Activated CD4-positive, alpha-beta T cell treated with anti-CD3 and anti-CD28 coated beads, Interleukin-2, amount 50 U/mL, for 16 hours (primary cell): ENCODE data around the gene PRPF31.

Source experiments
- DNase-seq: peaks from one replicate; pipeline ENCODE4 v3.0.0-alpha.2; 2020

PRPF31 gene

DNA sequence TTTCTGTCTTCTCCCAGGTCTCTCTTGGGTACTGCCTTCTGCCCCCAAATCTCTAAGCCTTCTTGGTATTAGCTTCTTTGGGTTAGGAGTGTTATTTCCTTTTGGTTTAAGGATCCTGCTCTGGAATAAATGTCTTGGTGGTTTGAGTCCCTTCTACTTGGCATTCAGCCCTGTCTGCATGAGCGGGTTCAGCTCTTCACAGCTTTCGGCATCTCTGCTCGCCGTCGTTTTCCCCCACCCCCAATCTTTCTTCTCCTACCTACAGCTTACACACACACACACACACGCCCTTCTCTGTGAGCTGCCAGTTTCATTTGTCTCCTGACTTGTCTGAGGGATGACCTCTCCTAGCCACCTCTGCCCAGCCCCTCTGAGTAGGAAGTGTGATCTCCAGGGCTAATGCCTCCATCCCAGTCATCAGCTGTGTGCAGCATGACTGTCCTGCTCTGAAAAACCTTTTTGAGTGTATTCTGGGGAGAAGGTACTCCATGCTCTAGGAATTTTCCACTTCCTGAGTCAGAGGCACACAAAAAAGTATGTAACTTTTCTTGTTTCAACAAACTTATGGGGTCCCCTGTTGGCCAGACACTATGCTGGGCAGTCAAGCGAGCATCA lies 26.7 kb downstream of the PRPF31 start:
- DNase-seq = no peak

DNA sequence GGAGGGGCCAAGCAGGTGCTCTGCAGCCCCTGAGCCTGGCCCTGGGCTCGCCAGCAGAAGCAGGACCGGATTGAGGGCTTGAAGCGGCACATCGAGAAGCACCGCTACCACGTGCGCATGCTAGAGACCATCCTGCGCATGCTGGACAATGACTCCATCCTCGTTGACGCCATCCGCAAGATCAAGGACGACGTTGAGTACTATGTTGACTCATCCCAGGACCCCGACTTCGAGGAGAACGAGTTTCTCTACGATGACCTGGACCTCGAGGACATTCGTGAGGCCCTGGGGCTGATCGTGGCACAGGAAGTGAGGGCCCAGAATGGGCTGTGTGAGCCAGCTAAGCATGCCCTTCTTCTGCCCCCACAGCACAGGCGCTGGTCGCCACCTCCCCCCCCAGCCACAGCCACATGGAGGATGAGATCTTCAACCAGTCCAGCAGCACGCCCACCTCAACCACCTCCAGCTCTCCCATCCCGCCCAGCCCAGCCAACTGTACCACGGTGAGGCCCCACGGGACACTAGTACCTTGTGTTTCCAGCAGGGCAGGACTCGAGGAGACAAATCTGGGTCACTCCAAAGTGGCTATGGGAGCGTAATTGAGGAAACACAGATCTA lies 30.1 kb downstream of the PRPF31 start:
- DNase-seq = no peak

DNA sequence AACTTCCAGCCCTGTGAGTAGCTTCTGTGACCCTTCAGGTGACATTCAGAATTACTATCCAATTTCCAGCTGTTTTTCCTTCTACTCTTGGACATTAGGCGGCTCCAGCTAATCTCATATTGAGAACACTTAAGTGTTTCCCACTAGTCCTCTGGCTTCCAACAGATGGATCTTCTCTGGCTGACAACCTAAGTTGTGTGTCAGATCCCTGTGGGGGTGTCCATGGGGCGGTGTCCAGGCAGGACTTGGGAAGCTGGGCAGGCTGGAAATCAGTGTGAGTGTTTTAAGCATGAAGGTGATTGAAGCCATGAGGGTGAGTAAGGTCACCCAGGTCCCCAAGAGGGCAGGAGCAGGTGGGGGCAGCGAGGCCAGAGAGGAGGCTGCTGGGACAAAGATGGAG lies 32.1 kb downstream of the PRPF31 start:
- no peak for DNase-seq

DNA sequence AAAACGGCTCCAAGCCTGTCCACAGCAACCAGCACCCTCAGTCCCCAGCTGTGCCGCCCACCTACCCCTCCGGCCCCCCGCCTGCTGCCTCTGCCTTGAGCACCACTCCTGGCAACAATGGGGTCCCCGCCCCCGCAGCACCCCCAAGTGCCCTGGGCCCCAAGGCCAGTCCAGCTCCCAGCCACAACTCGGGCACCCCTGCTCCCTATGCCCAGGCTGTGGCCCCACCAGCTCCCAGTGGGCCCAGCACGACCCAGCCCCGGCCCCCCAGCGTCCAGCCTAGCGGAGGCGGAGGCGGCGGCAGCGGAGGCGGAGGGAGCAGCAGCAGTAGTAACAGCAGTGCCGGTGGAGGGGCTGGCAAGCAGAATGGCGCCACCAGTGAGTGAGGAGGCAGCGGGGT lies 32.6 kb downstream of the PRPF31 start:
- DNase-seq = no peak

DNA sequence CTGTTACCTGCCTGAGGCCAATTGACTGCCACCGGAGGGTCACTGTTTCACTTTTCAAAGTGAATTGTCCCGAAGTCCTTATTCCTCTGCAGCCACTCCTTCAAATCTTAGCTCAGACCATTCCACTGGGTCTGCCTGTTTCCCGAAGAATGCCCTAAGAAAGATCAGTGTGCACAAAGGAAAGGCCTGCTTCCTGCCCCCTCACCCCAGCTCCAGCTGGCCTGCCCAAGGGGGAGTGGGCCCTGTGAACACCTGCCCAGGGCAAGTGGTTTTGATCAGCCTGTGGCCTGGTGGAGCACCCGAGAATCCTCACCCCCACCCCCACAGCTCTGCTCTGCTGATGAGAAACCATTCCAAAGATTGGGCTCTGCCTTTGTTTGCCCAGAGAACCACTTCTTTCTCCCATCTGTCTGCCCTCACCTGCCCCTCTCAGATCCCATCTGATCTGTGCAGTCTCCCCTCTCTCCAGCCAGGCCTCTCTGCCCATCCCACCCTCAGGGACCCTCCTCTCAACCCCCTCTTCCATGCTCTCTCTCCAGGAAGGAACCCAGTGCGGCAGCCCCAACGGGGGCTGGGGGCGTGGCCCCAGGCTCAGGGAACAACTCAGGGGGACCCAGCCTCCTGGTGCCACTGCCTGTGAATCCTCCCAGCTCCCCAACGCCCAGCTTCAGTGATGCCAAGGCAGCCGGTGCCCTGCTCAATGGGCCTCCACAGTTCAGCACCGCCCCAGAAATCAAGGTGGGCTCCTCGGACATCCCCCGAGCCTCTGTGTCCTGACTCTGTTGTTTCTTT lies 33.7 kb downstream of the PRPF31 start:
- DNase-seq = no peak

DNA sequence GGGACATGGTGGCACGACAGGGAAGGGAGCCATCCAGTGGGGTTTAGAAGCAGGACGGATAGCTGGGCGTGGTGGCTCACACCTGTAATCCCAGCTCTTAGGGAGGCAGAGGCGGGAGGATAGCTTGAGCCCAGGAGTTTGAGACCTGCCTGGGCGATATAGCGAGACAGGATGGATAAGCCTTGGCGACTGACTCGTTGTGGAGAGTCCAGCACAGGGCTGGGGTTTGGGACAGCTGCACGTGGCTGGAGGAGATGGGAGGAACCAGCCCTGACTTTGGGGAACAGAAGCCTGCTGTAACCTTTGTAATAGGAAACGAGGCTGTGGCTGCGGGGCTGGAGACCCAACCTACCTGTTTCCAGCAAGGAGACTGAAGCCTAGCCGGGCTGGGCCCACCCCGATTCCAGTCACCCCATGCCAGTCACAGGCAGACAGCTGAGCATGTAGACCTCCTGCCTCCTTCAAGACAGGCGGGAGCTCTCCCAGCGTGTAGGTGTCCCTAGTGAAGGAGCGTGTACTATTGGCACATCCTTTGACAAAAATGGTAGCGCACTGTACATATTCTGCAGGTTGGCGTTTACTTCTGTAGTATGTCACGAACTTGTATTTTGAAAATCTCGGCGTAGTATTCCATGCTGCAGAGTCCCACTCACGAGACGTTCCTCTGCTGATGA lies 35.9 kb downstream of the PRPF31 start:
- no peak for DNase-seq

DNA sequence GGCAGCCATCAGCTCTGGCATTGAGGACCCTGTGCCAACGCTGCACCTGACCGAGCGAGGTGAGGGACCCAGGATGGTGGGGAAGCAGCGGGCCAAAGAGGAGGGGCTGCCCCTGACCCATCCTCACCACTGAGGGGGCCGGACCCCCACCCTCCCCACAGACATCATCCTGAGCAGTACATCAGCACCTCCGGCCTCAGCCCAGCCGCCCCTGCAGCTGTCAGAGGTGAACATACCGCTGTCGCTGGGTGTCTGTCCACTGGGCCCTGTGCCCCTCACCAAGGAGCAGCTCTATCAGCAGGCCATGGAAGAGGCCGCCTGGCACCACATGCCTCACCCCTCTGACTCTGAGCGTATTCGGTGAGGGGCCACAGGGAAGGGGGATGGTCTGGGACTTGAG lies 36.7 kb downstream of the PRPF31 start:
- no peak for DNase-seq

DNA sequence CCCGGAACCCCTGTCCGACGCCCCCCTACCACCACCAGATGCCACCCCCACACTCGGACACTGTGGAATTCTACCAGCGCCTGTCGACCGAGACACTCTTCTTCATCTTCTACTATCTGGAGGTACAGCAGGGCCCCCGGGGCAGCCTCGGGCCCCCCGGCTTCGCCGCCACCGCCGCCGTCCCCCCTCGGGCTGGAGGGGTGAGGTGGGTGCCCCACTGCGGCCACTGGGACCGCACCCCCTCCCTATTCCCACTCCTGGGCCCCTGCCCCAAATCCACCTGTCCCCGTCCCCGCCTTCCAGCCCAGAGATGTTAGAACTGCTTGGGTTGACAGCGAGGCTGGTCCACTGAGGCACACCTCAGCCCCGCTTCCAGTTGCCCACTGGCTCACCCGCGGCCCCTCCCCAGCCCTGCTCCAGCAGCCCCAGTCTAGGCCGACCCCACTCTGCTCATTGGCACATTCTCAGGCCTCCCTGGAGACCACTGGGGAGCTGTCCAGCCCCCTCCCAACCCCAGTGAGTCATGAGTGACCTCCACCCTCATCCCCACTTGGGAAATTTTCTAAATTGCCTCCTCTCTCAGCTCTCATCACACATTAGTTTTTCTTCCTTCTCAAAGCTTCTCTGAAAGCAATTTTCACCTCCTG lies 37.4 kb downstream of the PRPF31 start:
- no peak for DNase-seq

DNA sequence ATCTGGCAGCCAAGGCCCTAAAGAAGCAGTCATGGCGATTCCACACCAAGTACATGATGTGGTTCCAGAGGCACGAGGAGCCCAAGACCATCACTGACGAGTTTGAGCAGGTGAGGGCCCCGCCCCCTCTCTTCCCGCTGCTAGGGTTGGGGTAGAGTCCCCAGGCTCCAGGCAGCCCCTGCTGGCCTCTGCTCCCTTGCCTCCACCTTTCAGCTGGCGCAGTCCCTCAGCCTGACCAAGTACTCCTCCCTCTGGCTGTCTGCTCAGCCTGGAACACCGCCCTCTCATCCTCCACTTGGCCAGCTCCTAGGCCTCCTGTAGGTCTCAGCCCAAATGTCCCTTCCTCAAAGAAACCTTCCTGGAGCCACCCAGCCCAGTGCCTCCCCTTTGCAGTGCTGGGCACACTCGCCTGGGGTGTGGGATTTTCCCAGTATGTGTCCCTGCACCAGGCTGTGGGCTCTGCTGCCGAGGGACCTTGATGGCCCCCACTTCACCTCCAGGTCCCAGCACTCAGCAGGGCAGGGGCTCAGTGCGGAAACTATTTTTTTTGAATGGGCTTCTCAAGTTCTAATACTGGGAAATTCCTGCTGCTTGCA lies 38.3 kb downstream of the PRPF31 start:
- no peak for DNase-seq

DNA sequence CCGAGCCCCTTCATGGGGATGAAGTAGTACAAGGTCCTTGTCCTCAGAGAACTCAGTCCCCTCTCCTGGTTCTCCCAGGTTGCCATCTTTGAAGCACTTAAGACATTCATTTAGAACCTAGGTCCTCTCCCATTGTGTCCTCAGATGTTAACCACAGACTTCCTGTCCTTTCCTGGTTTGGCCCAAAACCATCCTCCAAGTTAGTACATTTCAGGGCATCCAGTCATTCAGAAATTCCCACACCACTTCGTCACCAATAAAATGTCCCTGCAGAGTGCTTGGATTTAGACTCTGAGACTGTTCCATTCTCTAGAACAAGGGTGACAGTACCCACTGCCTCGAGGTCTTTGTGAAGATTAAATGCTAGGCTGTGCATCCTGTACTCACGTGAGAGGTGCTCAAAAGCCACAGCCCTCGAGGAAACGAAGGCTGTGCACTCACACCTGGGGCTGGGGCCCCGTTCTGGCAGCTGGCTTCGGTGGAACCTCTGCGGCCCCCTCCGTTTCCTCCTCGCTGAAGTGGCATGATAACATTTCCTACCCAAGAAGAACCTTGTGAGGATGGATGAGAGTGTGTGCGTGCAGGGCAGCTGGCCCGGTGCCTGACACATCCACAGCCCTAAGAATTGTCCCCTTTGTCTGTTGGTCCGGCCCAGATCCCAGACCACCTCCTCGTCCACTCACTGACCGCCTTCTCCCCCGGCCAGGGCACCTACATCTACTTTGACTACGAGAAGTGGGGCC lies 39.2 kb downstream of the PRPF31 start:
- no peak for DNase-seq

DNA sequence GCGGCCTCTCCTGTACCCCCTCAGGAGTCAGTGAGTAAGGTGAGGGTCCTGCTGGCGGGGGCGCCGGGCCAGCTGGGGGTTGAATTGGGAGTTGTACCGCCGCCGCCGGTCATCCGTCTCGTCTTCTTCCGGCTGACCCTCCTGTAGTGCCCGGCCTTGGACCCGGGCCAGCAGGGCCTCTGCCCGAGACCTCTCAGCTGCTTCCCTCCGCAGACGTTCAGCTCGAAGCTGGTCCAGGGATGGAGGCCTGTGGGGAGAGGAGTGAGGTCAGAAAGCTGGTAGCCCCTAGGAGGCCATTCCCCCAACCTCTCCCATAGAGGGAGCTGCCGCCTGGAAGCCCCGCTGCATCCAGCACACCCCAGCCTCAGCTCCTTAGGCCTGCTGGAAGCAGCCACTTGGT lies 40.1 kb downstream of the PRPF31 start:
- no peak for DNase-seq

DNA sequence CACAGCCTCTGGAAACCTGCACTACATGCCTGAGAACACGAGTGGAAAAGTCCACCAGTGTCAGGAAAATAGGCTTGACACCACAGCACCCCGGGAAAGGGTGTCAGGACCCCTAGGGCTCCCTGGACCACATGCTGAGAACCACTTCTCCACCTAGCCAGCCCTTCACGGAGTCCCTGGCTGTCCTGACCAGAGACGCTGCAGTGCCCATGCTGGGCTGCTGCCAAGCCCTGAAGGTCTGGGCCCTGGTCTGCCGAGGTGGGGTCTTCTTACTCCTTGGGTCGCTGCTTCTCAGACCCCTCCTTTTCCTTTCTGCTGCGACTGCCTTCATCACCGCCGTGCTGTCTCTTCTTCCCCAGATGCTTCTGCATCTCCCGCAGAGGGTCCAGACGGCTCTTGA lies 40.9 kb downstream of the PRPF31 start:
- no peak for DNase-seq

DNA sequence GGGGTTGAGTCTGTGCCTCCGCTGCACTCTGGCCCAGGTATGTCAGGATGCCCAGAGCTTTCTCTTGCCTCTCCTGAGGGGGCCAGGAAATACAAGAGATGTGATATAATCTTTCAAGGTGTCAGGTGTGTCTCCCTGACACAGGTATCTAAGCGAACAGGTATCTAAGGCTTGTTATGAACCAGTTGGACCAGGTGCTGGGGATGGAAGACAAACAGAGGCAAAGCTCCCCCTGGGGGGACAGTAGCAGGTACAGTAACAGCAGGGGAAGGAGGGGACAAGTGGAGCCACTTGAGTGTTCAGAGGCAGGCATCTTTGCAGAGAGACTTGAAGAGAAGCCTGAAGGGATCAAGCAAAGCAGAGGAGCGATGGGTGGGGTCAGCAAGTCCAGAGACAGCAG lies 41.4 kb downstream of the PRPF31 start:
- no peak for DNase-seq

DNA sequence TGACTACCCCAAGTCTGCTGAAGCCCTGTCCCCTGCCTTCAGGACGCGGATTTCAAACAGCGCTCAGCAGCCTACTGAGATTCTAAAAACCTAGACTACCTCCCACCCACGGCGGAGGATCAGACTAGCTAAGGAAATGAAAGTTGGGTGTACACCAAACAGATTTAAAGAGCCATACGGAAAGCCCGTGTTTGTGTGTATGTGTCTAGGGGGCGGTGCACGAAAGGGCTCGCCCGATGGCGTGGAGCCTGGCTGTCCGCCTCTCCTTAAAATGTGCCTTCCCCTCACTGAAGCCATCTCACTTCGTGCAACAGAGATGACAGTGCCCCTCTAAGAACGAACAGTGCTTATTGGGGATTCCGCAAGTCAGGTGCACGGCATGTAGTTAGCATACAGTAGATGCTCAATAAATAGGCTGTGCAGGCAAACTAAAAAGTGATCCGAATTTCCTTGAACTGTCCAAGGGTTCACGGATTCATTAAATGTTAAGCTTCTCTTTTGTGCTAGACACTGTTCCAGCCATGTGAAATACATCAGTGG lies 43.3 kb downstream of the PRPF31 start:
- DNase-seq = peak; percentile 32

DNA sequence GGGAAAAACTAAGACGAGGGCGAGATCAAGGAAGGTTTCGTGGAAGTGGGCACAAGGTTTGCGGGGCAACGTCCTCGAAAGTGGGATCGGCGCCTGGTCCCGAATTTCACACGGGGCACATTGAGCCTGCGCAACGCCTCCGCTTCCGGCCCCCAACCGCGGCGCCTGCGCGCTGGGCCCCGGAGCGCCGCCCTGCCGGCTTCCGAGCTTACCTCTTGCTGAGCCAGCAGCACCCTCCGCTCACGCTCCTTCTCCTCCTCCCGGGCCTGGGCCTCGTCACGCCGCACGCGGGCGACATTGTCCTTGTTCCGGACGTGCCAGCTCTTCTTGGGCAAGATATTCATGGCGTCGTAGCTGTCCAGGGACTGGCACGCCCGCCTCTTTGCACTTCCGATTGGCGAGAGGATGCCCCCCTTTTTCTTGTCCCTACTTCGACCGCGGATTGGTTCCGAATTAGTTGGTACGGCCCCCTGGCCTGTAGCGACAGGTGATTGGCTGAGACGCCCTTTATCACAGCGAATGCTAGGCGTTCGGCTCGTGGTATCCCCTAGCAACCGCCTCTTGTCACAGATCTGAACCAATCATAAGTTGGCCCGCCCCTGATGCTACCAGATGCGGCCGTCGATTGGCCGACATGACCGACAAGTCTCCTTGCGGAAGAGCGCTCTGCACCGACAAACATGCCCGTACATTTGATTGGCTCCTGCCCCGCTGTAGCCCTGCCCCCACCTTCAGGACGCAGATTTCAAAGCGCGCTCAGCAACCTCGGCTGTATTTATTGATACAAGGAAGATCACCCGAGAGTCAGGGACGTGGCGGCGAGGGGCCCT lies 44.0 kb downstream of the PRPF31 start, which contains the start of gene LENG1:
Gene LENG1 (minus strand): TSS at position 370 of the 830 bp plus-strand sequence. CDS start 26 bp downstream, at position 344.
- peak; percentile 100 for DNase-seq

DNA sequence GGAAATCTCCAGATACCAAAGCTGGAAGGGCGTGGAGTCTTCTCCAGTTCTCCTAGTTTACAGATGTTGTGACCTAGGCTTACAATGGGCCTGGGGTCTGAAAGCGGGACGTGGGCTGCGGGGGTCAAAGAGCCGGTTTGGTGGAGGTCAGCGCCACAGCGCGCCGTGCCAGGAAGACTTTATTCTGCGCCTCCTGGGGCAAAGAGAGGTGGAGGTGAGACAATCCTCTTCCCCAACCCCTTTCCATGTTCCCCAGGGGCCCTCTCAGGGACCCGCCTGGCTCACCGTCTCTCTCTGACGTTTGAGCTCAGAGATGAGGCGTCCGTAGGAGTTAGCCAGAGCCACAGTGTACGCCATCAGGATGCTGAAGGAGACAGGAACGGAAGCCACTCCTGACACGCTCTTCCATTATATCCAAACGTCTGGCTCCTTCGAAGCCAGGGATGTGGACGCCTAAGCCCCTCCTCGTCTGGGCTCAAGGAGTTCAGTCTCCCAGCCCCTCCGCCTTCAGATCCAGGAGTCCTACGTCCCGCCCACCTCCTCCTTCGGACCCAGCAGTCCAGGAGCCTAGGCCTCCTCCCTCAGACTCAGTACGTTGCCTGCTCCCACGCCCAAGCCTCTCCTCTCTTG lies 44.7 kb downstream of the PRPF31 start:
- no peak for DNase-seq

DNA sequence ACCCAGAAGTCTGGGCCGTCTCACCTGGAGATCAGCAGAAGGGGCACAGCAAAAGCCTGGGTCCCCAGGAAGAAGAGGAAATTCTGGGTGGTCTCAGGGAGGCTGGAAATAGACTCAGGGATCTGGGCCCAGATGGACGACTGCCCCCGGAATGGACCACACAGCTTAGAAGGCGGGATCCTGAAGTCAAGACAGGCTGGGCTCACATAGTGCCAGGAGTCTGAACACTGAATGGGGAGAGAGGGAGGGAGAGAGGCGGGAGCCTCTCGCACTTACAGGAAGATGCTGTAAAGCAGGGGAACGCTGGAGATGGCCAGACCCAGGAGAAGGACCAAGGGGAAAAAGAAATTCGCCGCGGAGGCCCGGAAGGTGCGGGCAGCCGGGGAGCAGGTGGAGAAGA lies 45.3 kb downstream of the PRPF31 start:
- DNase-seq = no peak

DNA sequence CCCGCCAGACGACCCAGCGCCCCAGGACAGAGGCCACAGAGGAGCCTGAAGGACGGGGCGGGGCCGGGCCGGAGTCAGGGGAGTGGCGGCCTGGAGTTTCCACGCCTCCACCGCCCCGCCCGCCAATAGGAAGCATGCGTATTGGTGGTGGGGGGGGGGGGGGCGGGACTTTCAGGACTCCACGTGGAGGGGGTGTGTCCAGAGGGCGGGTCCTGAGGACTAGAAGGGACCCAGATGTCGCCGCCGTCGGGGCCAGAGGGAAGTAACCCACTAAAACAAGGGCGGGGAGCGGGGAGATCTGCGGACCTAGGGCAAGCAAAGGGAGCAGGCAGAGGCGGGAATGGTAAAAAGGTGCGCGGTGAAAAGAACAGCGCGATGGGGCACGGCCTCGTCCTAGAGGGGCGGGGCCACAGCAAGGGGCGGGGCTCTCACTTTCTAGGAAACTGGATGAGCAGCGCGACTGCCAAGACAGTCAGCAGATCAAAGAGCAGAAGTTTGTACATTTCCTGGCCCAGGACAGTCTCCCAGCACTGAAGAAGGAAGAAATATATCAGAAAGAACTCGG lies 46.8 kb downstream of the PRPF31 start:
- peak; percentile 80 for DNase-seq

DNA sequence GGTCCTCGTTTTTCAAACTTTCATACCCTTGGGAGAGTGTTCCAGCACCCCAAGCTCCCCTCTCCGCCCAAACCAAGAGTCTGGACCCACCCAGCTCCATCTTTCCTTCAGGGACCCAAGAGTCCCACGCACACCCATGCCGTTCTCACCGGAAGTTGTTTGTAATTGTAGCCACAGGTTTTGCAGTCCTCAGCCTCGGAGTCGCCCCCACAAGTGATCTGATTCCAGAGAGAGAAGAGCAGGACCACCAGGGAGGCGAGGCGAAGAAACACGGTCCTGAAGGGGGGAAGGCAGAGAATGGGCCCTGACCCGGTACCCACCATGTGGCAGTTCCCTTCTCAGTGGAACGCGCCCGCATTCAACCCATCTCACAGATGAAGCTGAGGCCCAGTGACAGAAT lies 47.3 kb downstream of the PRPF31 start:
- DNase-seq = no peak
